Epithelial cell of proximal tubule (primary cell): Measurements from ENCODE around the gene STEAP1. TPM values are rescaled to one million over a fixed set of nuclear protein-coding genes. Genes with fewer than 3 reads are reported as not detected.

ENCODE experiments used
- DNase-seq: peaks from one replicate; pipeline ENCODE4 v3.0.0-alpha.2; 2011; ENCODE audit warnings: low read depth
- H3K4me3 ChIP-seq: 2 replicates; pipeline ENCODE4 v1.5.1; 2011; ENCODE audit warnings: low read depth, mild to moderate bottlenecking, low read length
- total RNA-seq: library from RNA; depleted of rRNA; stranded (reverse); fragments of >200 nt; gene quantifications from 2 replicates; pipeline ENCODE4 v1.2.3, GENCODE V29; 2015
- TF ChIP-seq, protein P1 (sequence below): conservative IDR thresholded peaks from 2 replicates; pipeline ENCODE4 v1.5.1; 2012; ENCODE audit warnings: low read depth, mild to moderate bottlenecking, low read length

STEAP1 gene
- total RNA-seq, 1 donor from 2014 or later = 3.4 TPM

DNA sequence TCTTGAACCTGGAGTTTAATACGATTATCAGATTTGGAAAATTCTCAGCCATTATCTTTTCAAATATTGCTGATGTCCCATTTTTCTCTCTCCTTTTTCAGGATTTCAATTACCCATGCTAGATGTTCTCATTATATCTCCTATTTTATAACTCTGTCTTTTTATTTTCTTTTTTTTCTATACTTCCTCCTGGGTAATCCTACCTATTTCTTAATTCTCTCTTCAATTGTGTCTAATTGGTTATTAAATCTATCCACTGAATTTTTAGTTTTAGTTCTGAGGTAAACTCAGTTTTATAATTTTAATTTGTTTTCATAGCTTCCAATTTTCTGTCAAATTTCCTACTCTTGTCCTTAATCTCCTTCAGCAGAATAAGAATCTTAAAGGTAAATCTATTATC is 15.6 kb downstream of the STEAP1 start:
- no peak overlapping the region for H3K4me3 ChIP-seq
- DNase-seq = no peak
- TF ChIP-seq, protein P1, sequence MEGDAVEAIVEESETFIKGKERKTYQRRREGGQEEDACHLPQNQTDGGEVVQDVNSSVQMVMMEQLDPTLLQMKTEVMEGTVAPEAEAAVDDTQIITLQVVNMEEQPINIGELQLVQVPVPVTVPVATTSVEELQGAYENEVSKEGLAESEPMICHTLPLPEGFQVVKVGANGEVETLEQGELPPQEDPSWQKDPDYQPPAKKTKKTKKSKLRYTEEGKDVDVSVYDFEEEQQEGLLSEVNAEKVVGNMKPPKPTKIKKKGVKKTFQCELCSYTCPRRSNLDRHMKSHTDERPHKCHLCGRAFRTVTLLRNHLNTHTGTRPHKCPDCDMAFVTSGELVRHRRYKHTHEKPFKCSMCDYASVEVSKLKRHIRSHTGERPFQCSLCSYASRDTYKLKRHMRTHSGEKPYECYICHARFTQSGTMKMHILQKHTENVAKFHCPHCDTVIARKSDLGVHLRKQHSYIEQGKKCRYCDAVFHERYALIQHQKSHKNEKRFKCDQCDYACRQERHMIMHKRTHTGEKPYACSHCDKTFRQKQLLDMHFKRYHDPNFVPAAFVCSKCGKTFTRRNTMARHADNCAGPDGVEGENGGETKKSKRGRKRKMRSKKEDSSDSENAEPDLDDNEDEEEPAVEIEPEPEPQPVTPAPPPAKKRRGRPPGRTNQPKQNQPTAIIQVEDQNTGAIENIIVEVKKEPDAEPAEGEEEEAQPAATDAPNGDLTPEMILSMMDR = no peak

DNA sequence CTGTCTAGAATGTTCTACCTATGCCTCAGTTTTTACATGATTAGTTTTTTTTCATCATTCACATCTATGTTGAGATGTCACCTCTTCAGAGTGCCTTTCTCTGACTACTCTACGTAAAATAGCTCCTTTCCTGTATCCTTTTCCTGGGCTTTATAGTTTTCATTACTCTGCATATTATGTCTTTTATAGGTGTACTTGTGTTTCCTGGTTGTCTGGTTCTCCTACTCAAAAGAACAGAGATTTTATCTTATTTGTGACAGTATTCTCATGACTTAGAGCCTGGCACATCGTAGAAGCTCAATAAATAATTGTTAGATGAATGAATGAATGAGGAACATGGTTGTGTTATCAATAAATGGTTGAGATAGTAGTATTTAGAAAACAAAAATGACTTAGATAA is 17.9 kb downstream of the STEAP1 start:
- DNase-seq = no peak
- no peak overlapping the region for H3K4me3 ChIP-seq
- TF ChIP-seq, protein P1 = no peak

DNA sequence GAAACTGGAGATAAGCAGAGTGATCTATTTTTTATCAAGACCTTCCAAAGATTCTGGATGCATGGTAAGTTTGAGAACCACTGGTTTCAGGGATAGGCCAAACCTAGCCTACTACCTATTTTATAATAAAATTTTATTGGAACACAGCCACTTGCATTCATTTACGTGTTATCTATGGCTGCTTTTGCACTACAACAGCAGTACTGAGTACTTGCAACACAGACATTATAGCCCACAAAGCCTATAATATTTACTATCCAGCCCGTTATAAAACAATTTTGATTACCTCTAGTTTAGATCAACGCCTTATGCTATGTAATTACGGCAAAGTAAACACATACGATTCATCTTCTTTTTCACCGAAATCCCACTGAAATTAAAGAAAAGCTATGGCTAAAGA is 18.4 kb downstream of the STEAP1 start:
- no peak overlapping the region for H3K4me3 ChIP-seq
- no peak for DNase-seq
- TF ChIP-seq, protein P1 = no peak

DNA sequence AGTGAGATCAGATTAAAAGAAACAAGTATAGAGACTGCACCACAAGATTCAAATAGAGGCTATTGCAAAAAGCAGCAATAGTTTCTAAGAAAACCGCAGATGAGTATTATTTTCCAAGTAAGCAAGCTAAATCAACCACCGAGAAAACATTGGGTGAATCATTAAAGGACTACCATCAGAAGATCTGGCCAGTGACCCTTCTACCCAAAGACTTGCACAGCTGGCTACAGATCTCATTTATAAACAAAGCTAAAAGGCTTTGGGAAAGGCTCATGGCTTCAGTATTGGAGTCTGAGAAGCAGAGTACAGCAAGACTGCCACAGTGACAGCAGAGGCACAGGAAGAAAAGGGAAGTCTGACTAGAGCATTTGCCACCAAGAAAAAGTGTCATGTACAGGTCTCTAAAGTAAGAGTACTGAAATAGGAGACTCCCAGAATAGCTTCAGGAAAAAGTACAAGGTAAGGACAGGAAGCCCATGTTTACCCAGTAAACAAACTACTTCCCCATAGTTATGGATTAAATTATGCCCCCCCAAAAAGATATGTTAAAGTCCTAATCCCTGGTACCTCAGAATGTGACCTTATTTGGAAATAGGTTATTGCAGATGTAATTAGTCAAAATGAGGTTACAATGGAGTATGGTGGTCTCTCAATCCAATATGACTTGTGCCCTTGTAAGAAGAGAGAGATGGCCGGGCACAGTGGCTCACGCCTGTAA is 19.0 kb downstream of the STEAP1 start:
- peak; percentile 84 for DNase-seq
- no peak overlapping the region for H3K4me3 ChIP-seq
- TF ChIP-seq, protein P1 = no peak

DNA sequence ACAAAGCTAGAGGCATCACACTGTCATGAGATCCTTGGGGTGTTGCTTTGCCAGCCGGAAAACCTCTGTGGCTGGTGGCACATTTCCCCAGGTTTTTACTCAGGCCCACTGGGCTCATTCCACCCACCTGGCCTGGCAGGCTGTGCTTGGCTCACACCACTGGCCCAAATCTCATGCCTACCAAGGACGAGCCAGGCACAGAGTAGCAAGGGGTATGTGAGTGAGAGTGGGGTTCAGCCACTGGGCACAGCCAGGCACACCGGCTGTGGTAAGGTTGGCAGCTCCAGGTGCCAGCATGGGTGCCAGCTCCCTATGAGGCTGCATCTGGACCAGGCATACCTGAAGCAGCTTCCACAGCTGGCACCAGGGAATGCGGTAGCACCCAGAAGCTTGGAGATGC is 21.4 kb downstream of the STEAP1 start:
- DNase-seq = no peak
- TF ChIP-seq, protein P1 = no peak
- H3K4me3 ChIP-seq = no peak overlapping the region

DNA sequence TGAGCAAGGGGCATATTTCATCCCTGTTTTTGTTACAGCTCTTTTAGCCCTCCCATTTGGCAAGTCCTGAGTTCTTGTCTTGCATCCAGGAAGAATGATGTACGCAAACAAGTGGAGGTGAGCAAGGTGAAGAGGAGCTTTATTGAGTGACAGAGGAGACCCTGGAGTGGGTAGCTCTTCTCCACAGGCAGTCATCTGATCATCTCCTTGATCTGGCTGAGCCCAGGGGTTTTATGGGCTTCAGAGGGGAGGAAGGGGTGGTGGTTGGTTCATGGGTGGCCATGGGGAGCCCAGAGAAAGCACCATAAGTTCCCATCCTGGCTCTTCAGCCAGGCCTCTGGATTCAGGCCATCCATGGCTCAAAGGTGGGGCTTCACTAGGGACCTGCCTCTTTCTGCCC is 21.9 kb downstream of the STEAP1 start:
- H3K4me3 ChIP-seq = no peak overlapping the region
- DNase-seq = no peak

More for the DNA sequence above, 21.9 kb downstream of the STEAP1 start:
- TF ChIP-seq, protein P1 = no peak
